A549 (cell line): ENCODE results near the gene KIAA0513.

ENCODE experiments used
- CBX2 ChIP-seq: fragments of 200-600 bp; sonication (generic); IDR thresholded peaks from 2 replicates; pipeline ENCODE4 v1.6.1; 2016; ENCODE audit warnings: low read depth, mild to moderate bottlenecking, borderline replicate concordance
- EHMT2 ChIP-seq: fragments of 200-600 bp; sonication (generic); IDR thresholded peaks from 2 replicates; pipeline ENCODE4 v1.6.1; 2016; ENCODE audit warnings: antibody characterized with exemption, low read depth, mild to moderate bottlenecking, moderate library complexity
- POLR2A ChIP-seq: IDR thresholded peaks from 2 replicates; pipeline ENCODE4 v1.6.1; 2012; ENCODE audit warnings: mild to moderate bottlenecking, low read length
- TF ChIP-seq, protein P1 (sequence below): fragments of >200 bp; sonication (Bioruptor Twin); formaldehyde crosslinking; IDR thresholded peaks from 3 replicates; pipeline ENCODE4 v1.5.1; 2016
- TF ChIP-seq, protein P2 (sequence below): fragments of 150-350 bp; IDR thresholded peaks from 2 replicates; pipeline ENCODE4 v1.6.1; 2014; ENCODE audit warnings: low read depth, mild to moderate bottlenecking, low read length
- TF ChIP-seq, protein P3 (sequence below): IDR thresholded peaks from 2 replicates; pipeline ENCODE4 v1.6.1; 2012; ENCODE audit warnings: low read depth, borderline replicate concordance
- TF ChIP-seq, protein P4 (sequence below): IDR thresholded peaks from 2 replicates; pipeline ENCODE4 v1.6.1; 2012

DNA sequence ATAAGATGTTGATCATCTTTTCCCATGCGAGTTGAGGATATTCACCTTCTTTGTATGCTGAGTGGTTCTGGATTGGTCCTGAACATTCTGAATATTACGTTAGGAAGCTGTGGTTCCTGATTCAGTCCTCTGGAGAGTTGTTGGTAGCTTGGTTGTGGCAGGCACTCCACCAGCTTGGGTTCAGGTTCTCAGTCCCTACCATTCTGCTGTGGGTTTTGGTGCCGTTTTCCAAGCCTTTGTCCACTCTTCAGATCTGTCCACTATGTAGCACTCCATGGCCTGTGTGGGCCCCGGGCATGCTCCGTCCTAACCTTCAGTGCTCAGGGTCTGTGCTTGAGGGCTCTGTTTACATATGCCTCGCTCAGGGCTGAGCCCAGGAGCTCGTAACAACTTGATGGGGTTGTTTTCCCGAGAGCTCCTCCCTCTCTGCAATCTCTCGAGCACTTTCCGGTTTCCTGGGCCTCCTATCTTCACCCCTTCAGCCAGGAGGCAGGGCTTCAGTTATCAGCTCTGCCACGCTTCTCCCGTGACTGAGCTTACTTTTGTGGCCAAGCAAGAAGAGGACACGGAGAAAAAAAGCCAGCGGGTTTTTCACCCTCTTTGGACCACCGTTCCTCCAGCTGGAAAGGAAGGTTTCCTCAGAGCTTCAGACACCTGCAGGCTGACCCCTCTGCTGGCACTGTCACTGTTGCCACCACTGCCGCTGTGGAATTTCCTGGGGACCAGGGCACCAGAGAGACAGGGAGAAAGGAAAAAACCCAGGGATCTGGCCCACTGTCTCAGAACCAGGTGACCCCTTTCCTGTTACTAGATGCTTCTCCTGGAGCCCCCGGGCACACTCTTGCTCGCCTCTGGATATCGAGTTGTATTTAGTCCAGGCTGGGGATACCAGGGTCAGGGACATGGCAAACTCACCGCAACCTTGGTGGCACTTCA is 19.6 kb downstream of the KIAA0513 start:
- TF ChIP-seq, protein P1, sequence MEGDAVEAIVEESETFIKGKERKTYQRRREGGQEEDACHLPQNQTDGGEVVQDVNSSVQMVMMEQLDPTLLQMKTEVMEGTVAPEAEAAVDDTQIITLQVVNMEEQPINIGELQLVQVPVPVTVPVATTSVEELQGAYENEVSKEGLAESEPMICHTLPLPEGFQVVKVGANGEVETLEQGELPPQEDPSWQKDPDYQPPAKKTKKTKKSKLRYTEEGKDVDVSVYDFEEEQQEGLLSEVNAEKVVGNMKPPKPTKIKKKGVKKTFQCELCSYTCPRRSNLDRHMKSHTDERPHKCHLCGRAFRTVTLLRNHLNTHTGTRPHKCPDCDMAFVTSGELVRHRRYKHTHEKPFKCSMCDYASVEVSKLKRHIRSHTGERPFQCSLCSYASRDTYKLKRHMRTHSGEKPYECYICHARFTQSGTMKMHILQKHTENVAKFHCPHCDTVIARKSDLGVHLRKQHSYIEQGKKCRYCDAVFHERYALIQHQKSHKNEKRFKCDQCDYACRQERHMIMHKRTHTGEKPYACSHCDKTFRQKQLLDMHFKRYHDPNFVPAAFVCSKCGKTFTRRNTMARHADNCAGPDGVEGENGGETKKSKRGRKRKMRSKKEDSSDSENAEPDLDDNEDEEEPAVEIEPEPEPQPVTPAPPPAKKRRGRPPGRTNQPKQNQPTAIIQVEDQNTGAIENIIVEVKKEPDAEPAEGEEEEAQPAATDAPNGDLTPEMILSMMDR = no peak
- TF ChIP-seq, protein P2, sequence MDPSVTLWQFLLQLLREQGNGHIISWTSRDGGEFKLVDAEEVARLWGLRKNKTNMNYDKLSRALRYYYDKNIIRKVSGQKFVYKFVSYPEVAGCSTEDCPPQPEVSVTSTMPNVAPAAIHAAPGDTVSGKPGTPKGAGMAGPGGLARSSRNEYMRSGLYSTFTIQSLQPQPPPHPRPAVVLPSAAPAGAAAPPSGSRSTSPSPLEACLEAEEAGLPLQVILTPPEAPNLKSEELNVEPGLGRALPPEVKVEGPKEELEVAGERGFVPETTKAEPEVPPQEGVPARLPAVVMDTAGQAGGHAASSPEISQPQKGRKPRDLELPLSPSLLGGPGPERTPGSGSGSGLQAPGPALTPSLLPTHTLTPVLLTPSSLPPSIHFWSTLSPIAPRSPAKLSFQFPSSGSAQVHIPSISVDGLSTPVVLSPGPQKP = no peak
- TF ChIP-seq, protein P3, sequence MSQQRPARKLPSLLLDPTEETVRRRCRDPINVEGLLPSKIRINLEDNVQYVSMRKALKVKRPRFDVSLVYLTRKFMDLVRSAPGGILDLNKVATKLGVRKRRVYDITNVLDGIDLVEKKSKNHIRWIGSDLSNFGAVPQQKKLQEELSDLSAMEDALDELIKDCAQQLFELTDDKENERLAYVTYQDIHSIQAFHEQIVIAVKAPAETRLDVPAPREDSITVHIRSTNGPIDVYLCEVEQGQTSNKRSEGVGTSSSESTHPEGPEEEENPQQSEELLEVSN = no peak
- TF ChIP-seq, protein P4, sequence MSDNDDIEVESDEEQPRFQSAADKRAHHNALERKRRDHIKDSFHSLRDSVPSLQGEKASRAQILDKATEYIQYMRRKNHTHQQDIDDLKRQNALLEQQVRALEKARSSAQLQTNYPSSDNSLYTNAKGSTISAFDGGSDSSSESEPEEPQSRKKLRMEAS = no peak
- no peak for TF ChIP-seq POLR2A
- TF ChIP-seq CBX2 = no peak
- no peak for TF ChIP-seq EHMT2
